Esophagus squamous epithelium (tissue), 4 donors: ENCODE data around the gene TMCO4.

Source experiments
- CTCF ChIP-seq, 6 experiments: fragments of 450-650 bp in 4 of 6; fragments of 200-600 bp in 2 of 6; sonication (generic) in 2 of 6; IDR thresholded peaks; one replicate each; pipeline ENCODE4 v1.5.1; 2016 to 2019; ENCODE audit warnings: antibody characterized with exemption in 6 of 6, mild to moderate bottlenecking in 4 of 6, moderate library complexity in 4 of 6
- POLR2A ChIP-seq, 4 donors: fragments of 450-650 bp; IDR thresholded peaks; one replicate each; pipeline ENCODE4 v1.6.1; 2017; ENCODE audit warnings: antibody characterized with exemption in 4 of 4, mild to moderate bottlenecking in 4 of 4, moderate library complexity in 3 of 4

GRCh38 chr1:19764848-19765247 is 34.9 kb downstream of the TMCO4 start:
- TF ChIP-seq CTCF (IDR thresholded peaks at IDR 0.05) (no peak), POLR2A (IDR thresholded peaks at IDR 0.05) (no peak)
